RPMI8226 (cell line): ENCODE results near the gene COPE.

Experiments
- DNase-seq: peaks from one replicate; pipeline ENCODE4 v3.0.0-alpha.2; 2015

Gene COPE

DNA sequence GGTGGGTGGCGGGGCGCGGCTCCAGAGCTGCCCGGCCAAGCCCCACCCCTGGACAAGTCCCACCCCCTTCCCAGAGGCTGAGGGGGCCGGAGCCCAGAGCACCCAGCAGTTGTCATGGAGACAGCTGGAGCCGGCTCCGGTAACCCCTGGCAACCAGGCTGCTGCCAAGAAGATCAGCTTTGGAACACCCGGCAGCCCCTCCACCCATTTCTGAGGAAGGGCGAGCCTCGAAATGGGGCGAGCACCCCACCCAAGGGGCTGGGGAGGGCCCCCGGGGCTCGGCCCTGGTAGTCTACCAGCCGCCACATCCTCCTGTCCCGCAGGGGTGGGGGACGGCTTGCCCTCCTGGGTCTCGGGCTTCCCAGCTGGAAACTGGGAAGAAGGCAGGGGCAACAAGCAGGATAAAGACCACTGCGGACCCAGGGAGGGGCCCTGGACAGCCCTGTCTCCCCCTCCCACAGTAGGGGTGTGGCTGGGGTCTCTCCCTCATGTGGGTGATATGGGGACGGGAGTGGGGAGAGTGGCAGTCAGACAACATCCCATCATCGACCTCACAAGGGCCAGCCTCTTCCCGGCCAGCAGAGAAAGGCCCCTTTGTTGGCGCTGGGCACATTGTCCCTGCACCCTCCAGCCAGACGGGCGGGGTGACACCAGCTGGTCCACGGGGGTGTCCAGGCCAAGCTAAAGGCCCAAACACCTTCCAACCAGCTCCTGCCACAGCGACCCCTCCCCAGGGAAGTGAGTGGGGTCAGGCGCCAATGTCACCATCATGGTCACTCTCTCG lies 24.7 kb downstream of the COPE start:
- peak; percentile 47 for DNase-seq

DNA sequence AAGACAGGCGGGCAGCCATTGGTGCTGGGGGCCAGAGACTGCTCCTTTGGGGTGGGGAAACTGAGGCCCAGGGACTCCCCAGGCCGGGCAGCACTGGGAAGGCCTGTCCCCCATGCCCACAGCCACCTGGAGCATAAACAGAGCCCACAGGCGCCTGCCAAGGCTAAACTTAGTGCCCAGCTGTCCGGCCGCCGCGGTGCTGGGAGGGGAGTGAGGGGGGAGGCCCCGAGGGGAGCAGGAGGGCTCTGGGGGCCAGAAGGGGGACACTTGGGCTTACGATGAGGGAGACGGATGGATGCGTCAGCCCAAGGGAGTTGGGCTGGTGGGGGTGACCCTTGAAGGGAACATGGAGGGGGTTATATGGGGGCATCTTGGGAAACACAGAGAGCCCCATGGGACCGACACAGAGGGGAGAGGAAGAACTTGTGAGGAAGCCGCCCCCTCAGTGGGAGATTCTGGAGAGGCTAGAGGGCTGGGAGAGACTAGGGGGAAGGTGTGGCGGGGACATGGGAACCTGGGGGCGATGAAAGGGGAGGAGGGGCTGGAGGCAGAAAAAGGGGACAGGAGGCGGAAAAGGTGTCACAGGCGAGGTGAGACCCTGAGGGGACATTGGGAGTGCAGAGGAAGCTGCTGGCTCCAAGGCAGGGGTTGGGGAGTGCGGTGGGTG lies 25.5 kb downstream of the COPE start:
- no peak for DNase-seq

DNA sequence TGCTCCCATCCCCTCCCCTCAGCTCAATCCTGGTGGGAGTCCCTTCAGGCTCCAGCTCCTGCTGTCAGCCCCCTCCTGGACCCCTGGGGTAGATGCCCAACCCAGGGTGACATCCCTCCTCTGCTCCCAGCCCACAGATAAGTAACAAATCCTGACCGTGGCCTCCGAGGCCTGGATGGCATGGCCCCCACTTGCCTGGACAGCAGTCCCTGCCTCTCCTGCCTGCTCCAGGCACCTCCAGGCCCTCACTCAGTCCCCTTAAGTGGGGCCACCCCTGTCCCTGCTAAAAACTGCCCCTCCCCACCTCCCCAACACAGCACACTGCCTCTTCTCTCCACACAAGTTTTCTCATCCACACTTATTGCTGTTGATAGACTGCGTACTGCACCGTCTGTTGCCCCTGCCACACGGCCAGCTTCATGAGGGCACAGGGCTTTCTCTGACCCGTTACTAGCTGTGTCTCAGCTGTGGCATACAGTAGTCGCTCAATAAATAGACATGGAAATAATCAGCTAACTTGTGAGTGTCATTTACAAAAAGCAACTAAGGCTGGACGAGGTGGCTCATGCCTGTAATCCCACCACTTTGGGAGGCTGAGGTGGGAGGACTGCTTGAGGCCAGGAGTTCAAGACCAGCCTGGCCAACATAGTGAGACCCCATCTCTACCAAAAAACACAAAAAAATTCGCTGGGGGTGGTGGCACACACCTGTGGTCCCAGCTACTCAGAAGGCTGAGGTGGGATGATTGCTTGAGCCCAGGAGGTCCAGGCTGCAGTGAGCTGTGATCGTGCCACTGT lies 29.0 kb downstream of the COPE start:
- no peak for DNase-seq

DNA sequence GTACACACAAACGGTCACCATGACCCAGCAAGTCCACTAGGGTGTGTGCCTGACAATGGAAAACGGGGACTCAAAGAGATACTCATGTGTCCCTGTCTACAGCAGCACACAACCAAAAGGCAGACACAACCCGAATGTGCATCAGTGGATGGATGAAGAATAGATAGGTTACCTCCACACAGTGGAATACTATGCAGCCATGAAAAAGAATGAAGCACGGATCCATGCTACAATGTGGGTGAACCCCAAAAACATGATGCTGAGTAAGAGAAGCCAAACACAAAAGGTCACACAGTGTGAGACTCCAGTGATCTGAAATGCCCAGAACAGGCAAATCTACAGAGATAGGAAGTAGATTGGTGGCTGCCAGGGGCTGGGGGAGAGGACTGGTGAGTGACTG lies 32.2 kb downstream of the COPE start:
- no peak for DNase-seq

DNA sequence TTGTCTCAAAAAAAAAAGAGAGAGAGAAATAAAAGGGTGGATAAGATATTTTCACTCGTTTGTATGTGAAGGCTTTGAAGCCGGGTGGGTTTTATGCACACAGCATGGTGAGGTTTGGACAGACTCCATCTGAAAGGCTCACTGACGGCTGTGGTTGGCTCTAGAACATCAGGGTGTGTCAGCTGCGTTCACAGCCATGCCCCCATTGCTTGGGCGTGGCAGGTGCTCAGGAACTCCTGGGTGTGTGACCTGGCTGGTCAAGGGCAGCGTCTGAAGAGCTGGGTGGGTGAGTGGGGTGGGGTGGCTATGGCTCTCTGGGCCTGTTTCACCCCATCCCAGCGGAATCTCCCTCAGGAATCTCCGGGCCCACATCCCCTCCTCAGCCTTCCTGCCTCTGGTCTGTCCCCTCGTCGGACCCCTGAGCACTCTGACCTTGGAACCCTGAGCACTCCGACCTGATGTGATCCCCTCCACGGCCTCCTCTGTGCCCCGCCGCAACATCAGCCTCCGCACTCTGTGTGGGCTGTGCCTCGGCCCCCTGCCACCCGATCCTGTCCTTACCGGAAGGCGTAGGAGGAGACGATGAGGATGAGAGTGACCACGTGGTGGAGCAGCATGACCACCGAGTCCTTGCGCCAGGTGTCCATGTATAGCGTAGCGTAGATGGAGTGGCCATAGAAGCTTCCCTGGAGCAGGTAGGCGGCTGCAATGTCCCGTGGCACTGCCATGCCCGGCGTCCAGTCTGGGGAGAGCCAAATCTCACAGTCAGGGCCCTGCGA lies 35.5 kb downstream of the COPE start:
- DNase-seq: peak; percentile 67

DNA sequence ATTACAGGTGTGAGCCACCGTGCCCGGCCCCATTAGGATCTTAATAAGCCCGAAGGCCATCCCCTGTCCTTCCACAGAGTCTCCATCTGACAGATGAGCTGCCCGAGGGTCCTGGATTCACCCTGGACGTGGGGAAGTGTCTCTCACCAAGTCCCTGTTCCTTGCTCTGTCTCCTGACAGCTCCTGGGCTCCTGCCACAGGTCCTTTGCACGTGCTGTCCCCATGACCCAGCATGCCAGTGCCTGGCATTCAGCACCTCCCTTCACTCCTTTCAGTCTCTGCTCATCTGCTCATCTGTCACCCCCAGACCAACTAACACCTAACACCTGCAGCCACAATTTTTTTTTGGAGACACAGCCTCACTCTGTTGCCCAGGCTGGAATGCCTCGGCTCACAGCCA lies 37.7 kb downstream of the COPE start:
- DNase-seq: no peak

DNA sequence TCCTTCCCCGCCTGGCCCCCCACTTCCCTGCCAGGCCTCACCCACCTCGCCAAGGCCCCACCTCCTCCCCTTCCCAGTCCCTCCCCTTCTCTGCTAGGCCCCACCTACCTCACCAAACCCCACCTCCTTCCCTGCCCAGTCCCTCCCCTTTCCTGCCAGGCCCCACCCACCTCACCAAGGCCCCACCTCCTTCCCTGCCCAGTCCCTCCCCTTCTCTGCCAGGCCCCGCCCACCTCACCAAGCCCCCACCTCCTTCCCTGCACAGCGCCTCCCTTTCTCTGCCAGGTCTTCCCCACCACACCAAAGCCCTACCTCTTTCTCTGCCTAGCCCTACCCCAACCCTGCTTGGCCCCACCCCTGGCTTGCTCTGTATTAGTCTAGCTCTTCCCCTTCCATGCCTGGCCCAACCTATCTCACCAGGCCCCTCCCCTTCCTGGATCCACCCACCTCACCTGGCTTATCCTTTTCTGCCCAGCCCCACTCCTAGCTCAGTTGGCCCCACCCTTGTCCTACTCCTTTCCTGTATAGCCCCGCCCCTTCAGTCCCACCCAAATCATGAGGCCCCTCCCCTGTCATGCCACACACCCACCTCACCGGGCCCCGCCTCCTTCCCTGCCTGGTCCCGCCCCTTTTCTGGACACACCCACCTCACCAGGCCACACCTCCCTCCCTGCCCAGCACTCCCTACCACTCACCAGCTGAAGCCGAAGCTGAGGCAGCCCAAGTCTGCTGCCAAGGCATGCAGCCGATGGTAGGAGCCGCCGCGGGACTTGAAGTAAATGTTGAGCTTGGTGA lies 39.4 kb downstream of the COPE start:
- DNase-seq: peak; percentile 78

DNA sequence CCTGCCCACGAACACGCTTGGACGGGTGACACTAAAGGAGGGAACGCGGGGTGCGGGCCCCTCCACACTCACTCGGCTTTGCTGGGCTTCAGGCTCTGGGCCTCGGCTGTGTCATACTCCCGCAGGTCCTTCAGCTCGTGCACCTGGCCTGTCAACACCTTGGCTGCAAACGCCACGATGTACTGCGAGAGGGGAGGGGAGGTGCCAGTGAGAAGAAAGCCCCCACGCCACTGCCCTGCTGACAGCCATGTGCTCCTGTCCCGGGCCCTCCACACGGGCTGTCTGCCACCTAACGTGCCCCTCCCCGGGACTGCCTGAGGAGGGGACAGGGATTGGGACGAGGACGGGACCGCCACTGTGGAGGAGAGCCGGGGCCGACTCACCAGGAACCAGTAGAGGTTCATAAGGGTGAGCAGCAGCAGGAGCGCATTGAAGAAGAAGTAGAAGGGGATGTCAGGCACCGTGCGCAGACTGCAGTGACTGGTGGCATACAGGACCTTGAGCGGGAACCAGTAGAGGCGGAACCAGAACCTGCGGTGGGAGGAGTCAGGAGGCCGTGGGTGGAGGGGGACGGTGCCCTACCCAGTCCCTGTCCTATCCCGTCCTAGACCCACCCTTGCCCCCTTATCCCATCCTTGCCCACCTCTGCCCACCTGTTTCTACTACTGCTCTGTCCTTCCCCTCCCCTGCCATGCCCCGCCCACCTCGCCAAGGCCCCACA lies 40.2 kb downstream of the COPE start:
- no peak for DNase-seq

DNA sequence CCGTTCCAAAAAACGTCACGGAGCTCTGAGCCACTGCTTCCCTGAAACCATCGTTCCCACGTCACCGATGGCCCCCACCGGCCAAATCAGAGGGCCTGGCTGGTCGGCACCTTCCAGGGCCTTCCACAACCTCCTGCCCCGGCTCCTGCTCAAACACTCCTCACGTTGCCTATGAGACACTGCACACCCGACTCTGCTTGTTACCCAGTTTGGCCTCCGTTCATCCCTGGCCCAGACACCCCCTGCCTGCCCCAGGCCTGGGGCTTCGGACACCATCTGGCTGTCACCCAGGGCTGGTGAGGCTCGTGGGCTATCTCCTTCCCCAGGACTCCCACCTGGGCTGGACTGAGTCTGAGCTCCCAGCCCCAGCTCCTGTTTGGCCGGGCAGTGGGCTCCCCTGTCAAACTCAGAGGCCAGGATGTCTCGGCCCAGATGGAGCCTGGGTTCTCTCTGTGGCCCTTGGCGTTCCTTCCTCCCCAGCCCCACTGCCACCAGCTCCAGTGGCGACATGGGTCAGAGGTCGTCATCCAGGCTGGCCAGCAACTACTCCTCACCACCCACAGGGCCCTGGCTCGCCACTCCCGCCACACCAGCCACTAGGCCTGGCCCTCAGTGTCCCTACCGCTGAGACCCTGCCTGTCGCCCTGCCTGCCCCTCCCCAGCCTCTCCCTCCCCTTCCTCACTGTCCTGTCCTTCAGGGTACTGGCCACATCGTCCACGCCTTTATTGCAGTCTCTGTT lies 41.0 kb downstream of the COPE start:
- no peak for DNase-seq

DNA sequence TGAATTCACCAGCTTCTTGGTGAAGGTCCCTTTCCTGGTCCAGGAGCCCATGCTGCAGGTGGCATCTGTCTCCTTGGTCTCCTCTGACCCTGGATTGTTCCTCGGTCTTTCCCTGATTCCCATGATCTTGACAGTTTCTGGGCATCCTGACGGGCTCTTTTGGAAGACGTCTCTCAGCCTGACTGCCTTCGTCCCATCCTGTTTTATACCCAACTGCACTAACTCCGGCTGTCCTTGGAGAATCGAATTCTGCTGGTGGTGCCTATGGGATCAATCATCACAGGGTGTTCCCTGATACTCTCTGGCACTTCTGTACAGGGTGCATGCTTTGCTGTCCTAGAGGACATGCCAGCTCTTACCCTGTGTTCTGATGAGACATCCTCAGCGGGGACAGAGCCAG lies 42.3 kb downstream of the COPE start:
- no peak for DNase-seq

DNA sequence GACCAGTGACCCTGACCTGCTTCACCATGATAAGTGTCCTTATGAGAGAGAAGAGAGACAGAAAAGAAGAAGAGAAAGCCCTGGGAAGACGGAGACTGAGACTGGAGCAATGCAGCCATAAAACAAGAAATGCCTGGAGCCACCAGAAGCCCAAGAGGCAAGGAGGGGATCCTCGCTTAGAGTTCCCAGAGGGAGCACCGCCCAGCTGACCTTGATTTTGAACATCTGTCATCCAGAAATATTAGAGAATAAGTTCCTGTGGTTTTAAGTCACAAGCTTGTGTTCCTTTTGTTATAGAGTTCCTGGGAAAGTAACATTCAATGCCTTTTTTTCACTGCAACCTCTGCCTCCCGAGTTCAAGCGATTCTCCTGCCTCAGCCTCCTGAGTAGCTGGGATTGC lies 43.5 kb downstream of the COPE start:
- DNase-seq: no peak

DNA sequence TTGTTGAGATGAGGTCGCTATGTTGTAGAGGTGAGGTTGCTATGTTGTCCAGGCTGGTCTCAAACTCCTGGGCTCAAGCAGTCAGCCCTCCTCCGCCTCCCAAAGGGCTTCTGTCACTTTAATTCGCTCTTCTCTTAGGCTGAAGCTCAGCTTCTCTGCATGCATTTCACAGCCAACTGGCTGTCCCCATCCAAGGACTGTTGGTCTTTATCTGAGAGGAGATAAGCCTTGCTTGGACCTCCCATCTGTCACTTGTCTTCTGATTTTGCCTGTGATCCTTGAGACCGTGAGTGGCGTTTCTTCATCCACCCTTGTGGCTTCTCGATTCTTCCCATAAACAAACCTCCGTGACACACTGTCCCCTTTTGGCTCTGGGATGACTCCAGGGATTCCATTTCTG lies 47.6 kb downstream of the COPE start:
- no peak for DNase-seq

DNA sequence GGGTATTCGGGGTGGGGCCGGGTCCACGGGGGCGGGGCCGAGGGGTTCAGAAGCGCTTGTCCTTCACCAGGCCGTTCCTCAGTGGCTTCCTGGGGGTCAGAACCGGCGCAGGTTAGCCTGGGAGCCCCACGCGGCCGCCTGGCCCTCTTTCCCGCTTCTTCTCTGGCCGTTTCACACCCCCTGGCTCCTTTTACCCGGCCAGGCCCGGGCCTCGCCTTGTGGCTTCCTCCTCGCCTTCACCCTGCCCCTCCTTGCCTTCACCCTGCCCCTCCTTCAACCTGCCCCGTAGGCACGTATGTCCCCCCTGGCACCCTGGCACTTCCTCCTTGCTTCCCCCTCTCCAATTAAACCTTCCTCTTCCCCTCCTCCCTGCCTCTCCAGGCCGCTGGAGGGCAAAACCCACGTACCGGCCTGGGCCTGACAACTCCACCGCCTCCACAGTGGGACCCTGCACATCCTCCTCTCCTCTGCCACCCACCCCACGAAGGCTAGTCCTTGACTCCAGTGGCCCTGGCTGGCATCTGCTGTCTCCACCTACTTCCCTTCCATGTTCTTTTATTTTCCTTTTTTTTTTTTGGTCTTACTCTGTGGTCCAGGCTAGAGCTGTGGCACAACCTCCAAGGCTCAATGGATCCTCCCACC lies 48.5 kb downstream of the COPE start:
- DNase-seq: no peak

DNA sequence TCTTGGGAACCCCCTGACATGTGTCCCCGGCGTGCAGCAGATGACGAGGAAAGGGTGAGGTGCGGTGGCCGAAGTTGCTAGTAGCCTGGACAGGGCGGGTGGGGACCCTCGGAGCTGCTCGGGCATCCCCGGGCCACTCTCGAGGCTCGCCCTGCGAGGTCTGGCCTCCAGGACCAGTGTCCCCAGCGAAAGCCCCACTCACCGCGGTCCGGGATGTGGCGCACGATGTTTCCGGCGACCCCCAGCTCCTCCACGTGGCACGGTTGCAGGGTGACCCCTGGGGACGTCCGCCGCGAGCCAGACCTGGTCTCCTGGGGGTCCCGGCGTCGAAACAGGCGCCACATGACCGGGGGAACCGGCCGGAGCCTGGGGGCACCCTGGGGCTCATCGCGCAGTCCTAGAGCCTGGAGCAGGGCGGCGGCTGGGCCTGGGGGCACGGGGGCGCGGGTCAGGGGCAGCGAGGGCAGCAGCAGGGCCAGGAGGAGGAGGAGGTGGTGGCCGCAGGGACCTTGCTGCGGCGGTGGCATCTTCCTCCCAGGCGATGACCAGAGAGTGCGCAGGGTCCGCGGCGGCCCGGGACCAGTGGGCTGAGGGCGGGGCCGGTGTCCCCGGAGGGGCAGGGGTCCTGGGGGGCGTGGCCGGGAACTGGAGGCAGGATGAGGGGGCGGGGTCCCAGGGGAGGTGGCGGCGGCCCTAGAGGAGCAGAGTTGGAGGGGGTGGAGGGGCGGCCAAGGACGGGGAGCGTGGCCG lies 49.2 kb downstream of the COPE start:
- DNase-seq: no peak

DNA sequence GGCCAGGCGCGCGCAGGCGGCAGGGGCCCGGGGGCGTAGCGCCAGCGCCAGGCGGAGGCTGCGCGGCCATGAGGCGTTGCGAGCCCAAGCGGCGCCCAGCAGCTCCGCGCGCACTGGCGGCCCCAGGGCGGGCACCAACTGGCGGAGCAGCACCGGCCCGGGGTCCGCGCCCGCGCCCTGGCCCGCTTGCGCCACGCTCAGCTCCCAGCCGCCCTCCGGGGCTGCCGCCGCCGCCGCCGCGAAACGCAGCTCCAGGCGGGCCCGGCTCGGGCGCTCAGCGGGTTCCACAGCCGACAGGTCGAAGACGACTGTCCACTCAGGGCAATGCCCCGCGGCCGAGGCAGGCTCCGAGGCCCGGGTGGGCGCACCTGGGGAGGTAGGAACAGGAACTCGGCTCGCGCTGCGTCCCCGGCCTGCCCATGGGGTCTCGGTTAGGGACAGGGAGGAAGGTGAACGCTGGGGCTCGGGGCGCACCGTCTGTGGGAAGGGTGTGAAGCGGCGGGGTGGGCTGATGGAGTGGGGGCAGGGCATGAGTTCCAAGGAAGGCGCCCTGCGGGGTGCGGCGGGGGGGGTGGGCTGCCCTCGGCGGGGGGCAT lies 50.1 kb downstream of the COPE start:
- no peak for DNase-seq

DNA sequence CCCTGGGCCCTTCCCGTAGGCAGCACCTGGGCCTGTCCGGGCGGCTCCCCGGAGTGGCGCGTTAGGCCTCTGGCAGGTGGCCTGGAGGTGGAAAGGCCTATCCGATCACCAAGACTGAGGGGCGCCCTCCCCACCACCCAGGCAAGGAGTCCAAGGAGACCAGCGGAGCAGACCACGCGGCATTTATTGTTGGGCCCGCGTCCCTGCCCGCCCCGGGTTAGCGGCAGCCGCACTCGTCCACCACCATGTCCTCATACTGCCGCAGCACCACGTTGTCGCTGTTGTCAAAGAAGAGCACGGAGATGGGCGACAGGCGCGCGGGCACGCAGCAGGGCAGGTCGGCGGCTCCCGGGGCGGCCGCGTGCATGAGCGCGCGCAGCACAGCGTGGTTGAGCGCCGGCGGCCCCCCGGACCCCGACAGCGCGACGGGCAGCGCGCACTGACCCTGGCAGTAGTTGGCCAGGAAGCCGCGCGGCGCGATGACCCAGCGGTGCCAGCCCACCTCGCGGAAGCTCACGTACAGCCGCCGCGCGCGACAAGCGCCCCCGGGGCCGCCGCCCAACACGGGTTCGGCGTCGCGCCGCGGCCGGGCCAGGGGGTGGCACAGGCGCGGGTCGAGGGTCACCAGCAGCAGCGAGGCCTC lies 50.7 kb downstream of the COPE start:
- DNase-seq: no peak

DNA sequence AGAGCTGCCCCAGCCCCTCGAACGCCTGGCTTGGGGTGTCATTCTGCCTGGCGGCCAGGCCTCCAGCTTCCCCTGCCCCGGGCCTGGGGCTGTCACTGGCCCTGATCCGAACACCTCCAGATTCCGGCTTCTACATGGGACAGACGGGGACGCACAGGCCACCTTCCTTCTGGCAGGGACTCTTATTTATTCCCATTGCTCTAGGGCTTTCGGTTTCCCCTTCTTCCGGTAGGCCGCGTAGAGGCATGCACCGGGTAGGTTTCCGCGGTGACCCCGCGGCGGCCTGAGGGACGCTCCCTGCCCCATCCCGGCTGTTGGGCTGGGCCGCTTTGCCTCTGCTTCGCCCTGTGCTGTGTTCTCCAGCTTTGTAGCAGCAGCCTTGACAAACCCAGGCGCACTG lies 51.4 kb downstream of the COPE start:
- DNase-seq: no peak

DNA sequence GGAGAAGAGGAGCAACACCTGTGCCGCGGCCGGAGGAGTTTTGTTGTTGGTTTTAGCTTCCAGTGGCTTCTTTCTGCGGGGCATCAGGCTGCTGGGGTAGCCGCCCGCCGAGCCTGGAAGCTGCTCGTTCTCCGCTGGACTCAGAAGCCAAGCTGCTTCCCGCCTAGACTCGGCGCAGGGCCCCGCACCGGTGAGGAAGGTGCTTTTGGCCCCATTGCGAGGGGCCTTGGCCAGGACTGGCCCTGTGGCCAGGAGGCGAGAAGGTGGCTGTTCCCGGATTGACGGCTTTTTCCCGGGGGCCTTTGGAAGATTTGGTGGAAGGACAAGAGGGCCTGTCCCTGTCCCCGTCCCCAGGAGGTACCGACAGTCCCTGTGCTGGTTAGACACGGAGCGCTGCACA lies 52.0 kb downstream of the COPE start:
- DNase-seq: no peak

DNA sequence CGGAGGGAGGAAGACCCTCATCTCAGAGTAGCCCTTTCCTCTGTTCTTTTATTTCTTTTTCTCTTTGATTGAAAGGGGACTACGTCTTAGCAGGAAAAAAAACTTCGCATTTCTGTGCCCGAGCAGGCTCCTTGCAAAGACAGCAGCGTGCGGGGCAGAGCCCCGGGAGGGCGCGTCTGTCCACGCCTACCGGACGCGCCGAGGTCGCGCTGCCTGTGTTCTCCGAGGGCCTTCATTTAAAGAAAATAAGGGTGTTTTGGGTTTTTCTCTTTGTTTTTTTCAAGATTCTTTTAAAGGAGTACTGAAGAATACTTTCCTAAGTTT lies 52.4 kb downstream of the COPE start:
- DNase-seq: no peak
